Upper lobe of left lung (tissue), 4 donors: ENCODE data around the gene REC8.

Experiments used
- POLR2A ChIP-seq, 4 donors: fragments of 450-650 bp; IDR thresholded peaks; one replicate each; pipeline ENCODE4 v1.5.1; 2016 to 2017; ENCODE audit warnings: antibody characterized with exemption in 4 of 4, mild to moderate bottlenecking in 2 of 4
- POLR2AphosphoS5 ChIP-seq, 2 donors: sonication (generic); formaldehyde crosslinking; IDR thresholded peaks; one replicate each; pipeline ENCODE4 v1.5.1; 2017; ENCODE audit warnings: antibody characterized with exemption in 2 of 2

DNA sequence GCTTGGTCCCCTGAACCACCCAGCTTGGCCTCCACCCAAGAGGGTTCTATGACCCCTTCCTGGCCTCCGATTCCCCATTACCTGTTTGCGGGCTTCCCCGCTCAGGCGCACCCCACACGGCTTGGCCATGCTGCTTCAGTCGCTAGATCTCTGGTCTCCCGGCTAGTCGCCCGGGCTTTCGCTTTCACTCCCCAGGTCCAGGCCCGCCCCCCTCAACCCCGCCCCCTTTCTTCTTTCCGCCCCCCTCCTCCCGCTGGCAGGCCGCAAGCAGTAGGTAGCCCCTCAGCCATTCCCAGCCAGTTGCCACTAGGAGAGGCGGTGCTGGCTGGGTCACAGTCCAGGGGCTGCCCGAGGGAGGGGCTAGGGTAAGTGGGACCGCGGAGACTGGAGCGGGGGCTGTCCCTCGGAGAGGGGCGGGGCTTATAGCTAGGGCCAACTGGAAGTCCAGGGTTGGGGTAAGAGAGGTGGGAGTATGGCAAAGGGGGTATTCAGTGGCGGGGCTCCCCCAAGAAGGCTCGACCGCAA, 25.4 kb upstream of the REC8 start, which contains the start of gene PSME2:
- TF ChIP-seq POLR2A (IDR thresholded peaks at IDR 0.05), result peak in 2 of 4 donors; percentile 41 to 54
- TF ChIP-seq POLR2AphosphoS5 (IDR thresholded peaks at IDR 0.05), result peak; percentile 64 to 67
